IPS DF 19.7 (cell line): ENCODE measurements around the gene HOXC11.

Source experiments
- DNase-seq: peaks from one replicate; pipeline ENCODE4 v3.0.0-alpha.2; 2013; ENCODE audit warnings: low read depth, low spot score

Gene HOXC11

DNA sequence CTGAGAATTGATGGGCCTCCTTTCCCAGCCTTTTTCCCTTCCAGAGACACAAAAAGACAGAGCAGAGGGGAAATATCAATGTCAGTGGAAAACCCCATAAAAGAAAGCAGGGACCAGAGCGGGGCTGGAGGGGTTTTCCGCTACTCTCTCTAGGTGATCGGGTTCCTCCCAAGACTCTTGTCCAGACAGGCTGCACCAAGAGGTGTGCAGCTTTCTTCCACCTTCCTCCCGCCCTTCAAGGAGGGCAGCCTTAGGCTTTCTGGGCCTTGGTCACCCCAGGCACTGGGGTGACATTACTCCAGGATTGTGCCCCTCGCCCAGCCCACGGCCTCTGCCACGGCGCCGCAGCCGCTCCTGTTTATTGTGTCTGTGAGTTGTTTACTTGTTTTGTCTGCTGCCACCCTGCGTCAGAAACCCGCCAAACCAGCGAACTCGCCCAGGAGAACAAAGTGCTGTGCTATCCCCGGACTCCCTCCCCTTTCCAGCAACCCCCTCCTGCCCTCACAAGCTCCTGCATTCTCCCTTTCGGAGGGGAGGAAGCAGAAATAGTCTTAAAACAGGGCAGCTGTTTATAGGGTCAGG, 48.6 kb downstream of the HOXC11 start:
- DNase-seq, result no peak

GRCh38 chr12:54022960-54023884, 50.3 kb downstream of the HOXC11 start:
- no peak for DNase-seq

DNA sequence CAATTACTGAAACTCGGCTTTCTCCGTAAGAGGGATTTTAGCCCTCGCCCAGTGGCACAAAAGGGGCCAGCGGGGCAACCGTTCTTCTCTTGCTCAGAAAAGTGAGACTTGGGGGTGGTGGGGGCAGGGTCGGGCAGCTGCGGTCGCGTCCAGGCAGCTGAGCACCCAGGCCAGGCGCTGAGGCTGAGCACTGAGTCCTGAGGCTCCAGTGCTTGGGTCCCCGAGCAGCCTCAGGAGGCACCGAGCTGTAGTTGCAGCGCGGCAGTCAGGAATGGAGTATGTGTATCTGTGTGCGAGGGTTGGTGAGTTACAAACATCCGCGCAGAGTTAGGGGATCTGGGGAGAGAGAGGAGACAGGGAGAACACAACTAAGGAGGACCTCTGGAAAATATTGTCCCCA, 51.2 kb downstream of the HOXC11 start:
- DNase-seq, result no peak

GRCh38 chr12:54024581-54025305, 51.8 kb downstream of the HOXC11 start:
- DNase-seq, result no peak

GRCh38 chr12:54025499-54026405, 52.8 kb downstream of the HOXC11 start:
- no peak for DNase-seq

DNA sequence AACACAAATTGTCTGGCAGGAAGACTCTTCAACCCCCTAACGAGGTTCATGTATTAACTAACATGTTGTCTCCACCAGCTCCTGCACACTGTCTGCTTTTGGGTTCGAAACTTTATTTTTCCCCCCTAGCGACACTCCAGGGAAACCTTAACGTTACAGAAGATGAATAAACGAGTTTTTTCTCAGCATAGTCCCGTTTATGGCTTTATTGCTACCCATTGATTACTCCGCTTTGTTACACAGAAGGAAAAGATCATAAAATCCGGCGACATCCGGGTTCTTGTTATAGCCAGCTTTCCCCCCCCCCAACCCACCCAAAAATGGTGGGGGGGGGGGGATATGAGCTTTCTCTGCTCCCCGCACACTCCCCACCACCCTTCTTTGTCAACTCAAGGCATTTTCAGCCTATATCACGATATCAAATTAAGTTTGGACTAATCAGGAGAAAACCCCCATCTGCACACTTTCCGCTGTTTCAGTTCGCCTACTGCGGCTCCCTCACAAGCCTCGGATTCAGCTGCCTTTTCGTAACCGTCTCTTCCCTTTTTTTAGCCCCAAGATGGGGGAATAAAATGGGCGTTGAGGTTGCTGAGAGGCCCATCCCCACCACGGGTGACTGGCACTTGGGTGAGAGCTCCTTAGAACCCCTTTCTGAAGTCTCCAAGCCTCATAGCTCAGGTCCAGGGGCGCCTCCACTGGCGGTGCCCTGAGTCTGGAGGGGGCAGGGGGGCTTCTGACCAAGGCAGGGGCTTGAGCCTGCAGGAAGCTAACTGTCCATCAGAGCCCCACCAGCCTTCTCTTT, 53.9 kb downstream of the HOXC11 start:
- DNase-seq, result no peak
